Duodenal mucosa (tissue), 2 donors: Measurements from ENCODE around the gene MARK3.

Experiments used
- H3K27ac ChIP-seq: one replicate; pipeline ENCODE4 v1.7.0; 2013; ENCODE audit warnings: low read depth, low read length
- H3K27me3 ChIP-seq, 2 donors: one replicate each; pipeline ENCODE4 v1.7.0; 2013; ENCODE audit warnings: low read length in 2 of 2, control low read depth in 1 of 2; ENCODE audit not compliant: insufficient read depth in 2 of 2, control insufficient read depth in 1 of 2
- H3K36me3 ChIP-seq, 2 donors: one replicate each; pipeline ENCODE4 v1.7.0; 2013; ENCODE audit warnings: low read length in 2 of 2, control low read depth in 1 of 2; ENCODE audit not compliant: insufficient read depth in 2 of 2, control insufficient read depth in 1 of 2
- H3K4me1 ChIP-seq, 2 donors: one replicate each; pipeline ENCODE4 v1.7.0; 2013; ENCODE audit warnings: low read length in 2 of 2, control low read depth in 1 of 2; ENCODE audit not compliant: insufficient read depth in 2 of 2, control insufficient read depth in 1 of 2
- H3K4me3 ChIP-seq, 2 donors: one replicate each; pipeline ENCODE4 v1.7.0; 2013; ENCODE audit warnings: low read length in 2 of 2, low read depth in 1 of 2
- H3K9ac ChIP-seq, 2 donors: one replicate each; pipeline ENCODE4 v1.7.0; 2013; ENCODE audit warnings: low read length in 2 of 2, low read depth in 1 of 2
- H3K9me3 ChIP-seq, 2 donors: one replicate each; pipeline ENCODE4 v1.7.0; 2013; ENCODE audit warnings: low read length in 2 of 2, control low read depth in 1 of 2; ENCODE audit not compliant: control insufficient read depth in 1 of 2

Gene MARK3

DNA sequence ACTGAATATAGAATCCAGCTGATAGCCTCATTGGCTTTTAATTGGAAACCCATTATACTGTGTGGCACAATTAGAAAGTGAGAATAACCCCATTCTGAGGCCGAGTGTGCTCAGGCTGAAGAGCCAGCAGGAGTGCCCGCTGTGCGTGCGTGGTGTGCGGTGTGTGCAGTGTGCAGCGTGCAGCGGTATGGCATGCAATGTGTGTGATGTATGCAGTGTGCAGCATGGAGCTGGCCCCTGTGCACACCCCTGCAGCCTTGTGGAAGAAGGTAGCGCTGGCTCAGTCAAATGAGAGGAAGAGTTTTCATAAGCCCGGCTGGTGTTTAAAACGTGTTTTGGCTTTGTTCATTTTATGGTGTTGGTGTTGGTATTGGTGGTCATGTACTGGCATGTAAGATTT, 114.5 kb downstream of the MARK3 start:
- H3K36me3 ChIP-seq, result peaks cover 40 to 67% of the 10 kb centered on the region in 2 donors
- H3K27me3 ChIP-seq, result no peaks in the 10 kb centered on the region
- H3K27ac ChIP-seq, result no peak overlapping the region
- H3K9me3 ChIP-seq, result no peaks in the 10 kb centered on the region
- no peak overlapping the region for H3K9ac ChIP-seq
- H3K4me3 ChIP-seq, result no peak overlapping the region
- H3K4me1 ChIP-seq, result no peaks in the 10 kb centered on the region

- Histone ChIP-seq H3K27me3 (no peaks in the 10 kb centered on the region), H3K9me3 (no peaks in the 10 kb centered on the region), H3K4me1 (no peaks in the 10 kb centered on the region), H3K27ac (no peak overlapping the region), H3K36me3 (peaks cover 40 to 67% of the 10 kb centered on the region in 2 donors), H3K9ac (no peak overlapping the region), H3K4me3 (no peak overlapping the region)
These were observed 115.2 kb downstream of the MARK3 start for GRCh38 chr14:103500148-103500990.

GRCh38 chr14:103501041-103501870, 116.0 kb downstream of the MARK3 start:
- no peaks in the 10 kb centered on the region for H3K9me3 ChIP-seq
- no peaks in the 10 kb centered on the region for H3K4me1 ChIP-seq
- no peaks in the 10 kb centered on the region for H3K27me3 ChIP-seq
- no peak overlapping the region for H3K27ac ChIP-seq
- no peak overlapping the region for H3K9ac ChIP-seq
- H3K36me3 ChIP-seq, result peaks cover 37 to 66% of the 10 kb centered on the region in 2 donors
- H3K4me3 ChIP-seq, result no peak overlapping the region

GRCh38 chr14:103501921-103502669, 116.9 kb downstream of the MARK3 start:
- Histone ChIP-seq H3K27ac (no peak overlapping the region), H3K27me3 (no peaks in the 10 kb centered on the region), H3K4me3 (no peak overlapping the region), H3K4me1 (no peaks in the 10 kb centered on the region), H3K36me3 (peaks cover 37 to 62% of the 10 kb centered on the region in 2 donors), H3K9me3 (no peaks in the 10 kb centered on the region), H3K9ac (no peak overlapping the region)

- H3K9me3 ChIP-seq, result no peaks in the 10 kb centered on the region
- H3K27me3 ChIP-seq, result no peaks in the 10 kb centered on the region
- H3K9ac ChIP-seq, result no peak overlapping the region
- peaks cover 37 to 64% of the 10 kb centered on the region in 2 donors for H3K36me3 ChIP-seq
- no peak overlapping the region for H3K4me3 ChIP-seq
- H3K27ac ChIP-seq, result no peak overlapping the region
- no peaks in the 10 kb centered on the region for H3K4me1 ChIP-seq
These were observed 117.7 kb downstream of the MARK3 start for GRCh38 chr14:103502877-103503276.

DNA sequence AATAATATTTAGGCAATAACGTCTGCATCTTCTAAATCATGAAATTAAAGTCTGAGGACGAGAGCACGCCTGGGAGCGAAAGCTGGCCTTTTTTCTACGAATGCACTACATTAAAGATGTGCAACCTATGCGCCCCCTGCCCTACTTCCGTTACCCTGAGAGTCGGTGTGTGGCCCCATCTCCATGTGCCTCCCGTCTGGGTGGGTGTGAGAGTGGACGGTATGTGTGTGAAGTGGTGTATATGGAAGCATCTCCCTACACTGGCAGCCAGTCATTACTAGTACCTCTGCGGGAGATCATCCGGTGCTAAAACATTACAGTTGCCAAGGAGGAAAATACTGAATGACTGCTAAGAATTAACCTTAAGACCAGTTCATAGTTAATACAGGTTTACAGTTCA, 118.1 kb downstream of the MARK3 start:
- Histone ChIP-seq H3K4me3 (no peak overlapping the region), H3K27me3 (no peaks in the 10 kb centered on the region), H3K9ac (no peak overlapping the region), H3K9me3 (no peaks in the 10 kb centered on the region), H3K4me1 (no peaks in the 10 kb centered on the region), H3K36me3 (peaks cover 37 to 62% of the 10 kb centered on the region in 2 donors), H3K27ac (no peak overlapping the region)

DNA sequence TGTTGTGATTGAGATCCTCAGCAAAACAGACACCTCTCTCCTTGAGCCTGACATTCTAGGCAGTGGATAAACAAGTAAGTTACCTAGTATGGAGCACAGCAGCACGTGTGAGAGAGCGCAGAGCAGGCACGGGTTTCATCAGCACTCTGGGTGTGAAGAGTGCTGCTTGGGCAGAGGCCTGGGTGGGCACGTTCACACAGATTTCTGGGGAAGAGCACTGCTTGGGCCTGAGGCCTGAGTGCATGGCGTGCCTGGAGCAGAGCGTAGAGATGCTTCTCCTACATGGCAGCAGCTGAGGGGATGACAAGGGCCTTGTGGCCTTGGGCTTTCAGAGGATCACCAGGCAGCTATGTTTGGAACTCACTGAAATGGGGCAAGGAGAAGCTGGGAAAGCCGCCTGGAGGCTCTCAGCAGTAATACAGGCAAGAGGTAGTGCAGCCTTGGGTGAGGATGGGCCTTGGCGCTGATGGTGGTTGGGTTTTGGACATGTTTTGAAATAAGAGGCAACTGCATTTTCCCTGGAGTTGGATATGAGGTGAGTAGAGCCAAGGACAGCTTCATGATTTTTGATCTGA, 119.9 kb downstream of the MARK3 start:
- Histone ChIP-seq H3K36me3 (peaks cover 39 to 61% of the 10 kb centered on the region in 2 donors), H3K27me3 (no peaks in the 10 kb centered on the region), H3K27ac (no peak overlapping the region), H3K4me1 (no peaks in the 10 kb centered on the region), H3K4me3 (no peak overlapping the region), H3K9me3 (no peaks in the 10 kb centered on the region), H3K9ac (no peak overlapping the region)

GRCh38 chr14:103507751-103508150, 122.5 kb downstream of the MARK3 start:
- no peak overlapping the region for H3K4me3 ChIP-seq
- H3K9me3 ChIP-seq, result no peaks in the 10 kb centered on the region
- H3K27ac ChIP-seq, result no peak overlapping the region
- no peaks in the 10 kb centered on the region for H3K27me3 ChIP-seq
- peaks cover 5 to 7% of the 10 kb centered on the region in 2 donors for H3K4me1 ChIP-seq
- H3K9ac ChIP-seq, result no peak overlapping the region
- H3K36me3 ChIP-seq, result peaks cover 36 to 55% of the 10 kb centered on the region in 2 donors

DNA sequence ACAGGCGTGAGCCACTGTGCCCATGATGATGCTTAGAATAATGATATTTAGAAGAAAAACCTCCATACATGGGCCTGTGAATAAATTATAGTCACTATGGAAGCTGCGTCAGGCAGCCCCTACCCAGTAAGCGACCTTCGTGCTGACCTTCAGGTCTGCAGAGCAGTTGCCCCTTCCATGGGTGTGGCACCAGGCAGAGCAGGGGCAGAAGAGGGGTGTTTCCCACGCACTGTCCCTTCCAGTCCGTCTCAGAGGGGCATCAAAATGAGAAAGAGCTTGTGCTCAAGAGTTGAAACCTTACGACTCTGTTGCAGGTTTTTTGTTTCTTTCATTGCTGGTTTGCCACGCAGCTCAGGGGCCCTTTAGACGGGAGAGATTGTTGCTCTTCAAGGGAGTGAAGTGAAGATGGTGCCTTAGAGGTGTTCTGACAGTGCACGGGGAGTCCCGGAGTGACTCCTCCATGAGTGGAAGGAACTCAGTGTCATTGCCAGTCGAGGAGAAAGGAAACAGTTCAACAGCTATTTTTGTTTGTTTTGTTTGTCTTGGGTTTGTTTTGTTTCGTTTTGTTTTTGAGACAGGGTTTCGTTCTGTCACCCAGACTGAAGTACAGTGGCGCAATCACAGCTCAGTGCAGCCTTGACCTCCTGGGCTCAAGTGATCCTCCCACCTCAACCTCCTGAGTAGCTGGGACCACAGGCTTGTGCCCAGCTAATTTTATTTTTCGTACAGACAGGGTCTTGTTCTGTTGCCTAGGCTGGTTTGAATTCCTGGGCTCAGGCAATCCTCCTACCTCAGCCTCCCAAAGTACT, 123.5 kb downstream of the MARK3 start:
- H3K4me3 ChIP-seq, result no peak overlapping the region
- peaks cover 26 to 45% of the 10 kb centered on the region in 2 donors for H3K36me3 ChIP-seq
- no peak overlapping the region for H3K9ac ChIP-seq
- H3K27ac ChIP-seq, result no peak overlapping the region
- H3K27me3 ChIP-seq, result no peaks in the 10 kb centered on the region
- H3K9me3 ChIP-seq, result no peaks in the 10 kb centered on the region
- peaks cover 14 to 15% of the 10 kb centered on the region in 2 donors for H3K4me1 ChIP-seq
